ENCODE measurements around the gene PLEKHB1.

PLEKHB1 gene, protein sequence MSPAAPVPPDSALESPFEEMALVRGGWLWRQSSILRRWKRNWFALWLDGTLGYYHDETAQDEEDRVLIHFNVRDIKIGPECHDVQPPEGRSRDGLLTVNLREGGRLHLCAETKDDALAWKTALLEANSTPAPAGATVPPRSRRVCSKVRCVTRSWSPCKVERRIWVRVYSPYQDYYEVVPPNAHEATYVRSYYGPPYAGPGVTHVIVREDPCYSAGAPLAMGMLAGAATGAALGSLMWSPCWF
- 19.2 to 21.3 (median 19.5) reads per million in 3 donors for total RNA-seq

DNA sequence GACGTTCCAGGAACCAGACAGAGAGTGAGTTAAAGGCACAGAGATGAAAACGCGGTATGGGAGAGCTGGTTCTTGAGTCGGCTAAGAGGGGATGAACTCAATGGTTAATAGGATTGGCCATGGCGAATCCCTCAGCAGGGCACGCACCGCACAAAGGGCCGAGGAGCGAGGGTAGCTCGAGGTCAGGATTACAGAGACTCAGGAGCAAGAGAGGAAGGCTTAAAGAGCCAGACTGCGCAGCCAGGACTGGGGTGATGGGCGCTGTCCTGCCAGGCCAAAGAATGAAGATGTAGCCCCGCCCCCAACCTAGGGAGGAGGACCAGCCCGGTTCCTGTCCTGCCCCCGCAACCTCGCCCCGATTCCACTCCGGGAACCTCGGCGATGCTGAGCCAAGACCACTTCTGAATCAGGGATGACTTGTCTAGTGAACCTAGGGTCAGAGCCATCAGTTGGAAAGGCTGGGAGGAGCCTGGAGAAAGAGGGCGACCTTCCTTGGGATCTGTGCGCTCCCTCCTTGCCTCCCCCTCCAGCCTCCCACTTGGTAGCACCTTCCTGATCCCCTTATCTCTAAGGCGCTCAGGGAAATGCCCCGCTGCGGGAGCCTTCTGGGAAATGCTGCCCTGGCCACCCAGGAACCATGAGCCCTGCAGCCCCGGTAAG lies at the start of gene PLEKHB1:
PLEKHB1 (plus strand) TSS at position 610 of the 660 bp plus-strand sequence; CDS start at position 638, 28 bp downstream.
- Histone ChIP-seq H3K27ac (ENCODE audit: insufficient read depth, low read length, poor library complexity, severe bottlenecking) (no peak within 1 kb of the TSS), H3K4me3 (ENCODE audit: insufficient read depth, low read depth, low read length, poor library complexity, severe bottlenecking) (no peak within 1 kb of the TSS), H3K9me3 (ENCODE audit: control insufficient read depth, low read length) (no peaks in the 10 kb centered on the region), H3K4me1 (ENCODE audit: control insufficient read depth, insufficient read depth, low read length, poor library complexity, severe bottlenecking) (peaks cover 7% of the 10 kb centered on the region), H3K36me3 (ENCODE audit: control insufficient read depth, insufficient read depth, low read length) (no peaks in the 10 kb centered on the region), H3K27me3 (replicated peaks; ENCODE audit: control insufficient read depth, insufficient read depth, low read length, poor library complexity, severe bottlenecking) (no peaks in the 10 kb centered on the region)
- DNase-seq, result no peak

DNA sequence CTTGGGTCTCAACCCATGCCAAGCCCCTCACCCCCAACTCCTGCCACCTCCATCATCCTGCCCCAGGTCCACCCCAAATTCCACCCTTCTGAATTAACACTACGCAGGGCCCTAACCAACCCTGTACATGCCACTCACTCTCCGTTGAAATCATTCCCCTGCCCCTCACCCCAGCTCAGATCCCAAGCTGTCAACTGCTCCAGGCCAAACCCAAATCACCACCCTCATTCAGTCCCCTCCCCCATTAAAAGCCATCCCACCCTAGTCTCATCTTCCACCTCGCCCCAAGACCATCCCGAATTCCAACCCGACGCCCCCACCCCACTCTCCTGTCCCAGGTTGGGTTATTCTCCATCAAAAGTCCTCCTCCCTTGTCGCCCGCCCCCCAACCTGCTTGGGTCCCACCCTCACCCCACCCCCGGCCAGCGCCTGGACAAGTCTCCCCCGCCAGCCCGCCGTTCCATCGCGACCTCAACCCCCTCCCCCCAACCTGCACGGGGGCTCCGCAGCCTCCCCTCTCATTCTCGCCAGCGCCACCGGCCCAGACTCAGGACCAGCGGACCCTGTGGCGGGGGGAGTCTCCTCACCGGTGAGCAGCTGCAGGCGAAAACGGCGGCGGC lies 48.9 kb upstream of the PLEKHB1 start:
- H3K27ac ChIP-seq (ENCODE audit: insufficient read depth, low read length, poor library complexity, severe bottlenecking), result peak overlapping the region; percentile 80
- no peaks in the 10 kb centered on the region for H3K9me3 ChIP-seq (ENCODE audit: control insufficient read depth, low read length)
- DNase-seq, result no peak
- no peaks in the 10 kb centered on the region for H3K36me3 ChIP-seq (ENCODE audit: control insufficient read depth, insufficient read depth, low read length)
- H3K4me3 ChIP-seq (ENCODE audit: insufficient read depth, low read depth, low read length, poor library complexity, severe bottlenecking), result peak overlapping the region; percentile 80
- H3K27me3 ChIP-seq (replicated peaks; ENCODE audit: control insufficient read depth, insufficient read depth, low read length, poor library complexity, severe bottlenecking), result no peaks in the 10 kb centered on the region
- H3K4me1 ChIP-seq (ENCODE audit: control insufficient read depth, insufficient read depth, low read length, poor library complexity, severe bottlenecking), result peaks cover 11% of the 10 kb centered on the region

DNA sequence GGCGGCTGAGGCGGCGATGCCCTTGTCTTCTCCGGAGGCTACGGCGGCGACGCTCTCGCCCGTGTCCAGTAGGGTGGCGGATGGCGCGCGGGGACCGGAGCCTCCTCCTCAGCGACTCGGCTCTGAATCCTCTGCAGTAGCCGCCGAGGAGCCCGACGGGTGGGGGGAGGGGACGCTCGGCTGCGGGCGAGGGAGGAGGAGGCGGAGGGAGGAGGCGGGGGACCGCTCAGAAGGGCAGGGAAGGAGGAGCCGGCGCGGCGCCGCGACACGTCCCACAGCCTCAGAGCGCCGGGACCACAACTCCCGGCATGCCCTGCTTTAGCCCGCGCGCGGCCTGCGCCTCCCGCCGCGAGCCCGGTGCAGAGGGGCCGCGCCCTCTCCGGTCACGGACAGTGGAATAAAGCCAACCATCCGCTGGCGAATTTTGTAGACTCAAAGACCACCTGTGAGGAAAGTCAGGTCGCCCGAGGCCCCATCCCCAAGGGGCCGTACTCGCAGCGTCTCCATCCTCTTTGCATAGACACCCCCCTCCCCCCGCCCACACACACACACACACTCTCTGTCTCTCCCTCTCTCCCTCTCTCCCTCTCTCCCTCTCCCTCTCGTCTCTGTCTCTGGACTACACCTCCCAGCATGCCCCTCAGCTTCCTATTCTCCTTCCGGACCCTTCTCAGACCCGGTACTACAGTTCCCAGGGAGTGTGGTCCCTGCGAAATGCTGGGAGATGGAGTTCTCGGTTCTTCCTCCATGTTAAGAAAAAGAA lies 48.2 kb upstream of the PLEKHB1 start, which contains the start of gene FAM168A:
FAM168A (minus strand) TSS at position 157 of the 763 bp plus-strand sequence. CDS start 129,638 bp downstream, outside the sequence.
- peak; percentile 89 to 90 (median 90) for DNase-seq
- peak within 1 kb of the TSS; percentile 80 for H3K4me3 ChIP-seq (ENCODE audit: insufficient read depth, low read depth, low read length, poor library complexity, severe bottlenecking)
- peaks cover 11% of the 10 kb centered on the region for H3K4me1 ChIP-seq (ENCODE audit: control insufficient read depth, insufficient read depth, low read length, poor library complexity, severe bottlenecking)
- H3K27me3 ChIP-seq (replicated peaks; ENCODE audit: control insufficient read depth, insufficient read depth, low read length, poor library complexity, severe bottlenecking), result no peaks in the 10 kb centered on the region
- H3K27ac ChIP-seq (ENCODE audit: insufficient read depth, low read length, poor library complexity, severe bottlenecking), result peak within 1 kb of the TSS; percentile 80
- no peaks in the 10 kb centered on the region for H3K9me3 ChIP-seq (ENCODE audit: control insufficient read depth, low read length)
- no peaks in the 10 kb centered on the region for H3K36me3 ChIP-seq (ENCODE audit: control insufficient read depth, insufficient read depth, low read length)

DNA sequence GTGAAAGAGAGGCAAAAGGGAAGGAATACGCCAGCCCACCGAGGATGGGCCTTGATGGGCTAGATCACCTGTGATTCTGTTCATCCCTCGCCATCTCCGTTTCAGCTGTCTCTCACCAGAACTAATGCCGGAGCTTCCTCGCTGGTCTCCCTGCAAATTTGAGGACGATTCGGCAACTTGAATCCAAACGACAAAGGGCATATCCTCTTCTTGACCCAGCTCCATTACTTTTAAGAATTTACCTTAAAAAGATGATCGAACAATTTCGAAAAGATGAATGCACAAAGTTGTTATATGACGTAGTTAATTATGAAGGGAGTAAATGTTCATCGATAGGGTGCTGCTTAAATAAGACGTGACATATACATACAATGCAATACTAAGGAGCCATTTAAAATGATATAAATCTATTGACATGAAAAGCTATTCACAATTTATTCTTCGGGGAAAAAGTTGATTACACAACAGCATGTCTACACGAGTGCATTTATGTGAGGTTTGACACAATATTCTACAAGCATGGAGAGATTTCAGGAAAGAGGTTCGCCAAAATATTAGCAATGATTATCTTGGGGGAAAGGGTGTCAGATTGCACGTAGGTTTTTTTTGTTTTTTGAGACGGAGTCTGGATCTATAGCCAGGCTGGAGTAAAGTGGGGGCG lies 47.5 kb upstream of the PLEKHB1 start:
- Histone ChIP-seq H3K27ac (ENCODE audit: insufficient read depth, low read length, poor library complexity, severe bottlenecking) (peak overlapping the region; percentile 80), H3K9me3 (ENCODE audit: control insufficient read depth, low read length) (no peaks in the 10 kb centered on the region), H3K4me3 (ENCODE audit: insufficient read depth, low read depth, low read length, poor library complexity, severe bottlenecking) (peak overlapping the region; percentile 80), H3K27me3 (replicated peaks; ENCODE audit: control insufficient read depth, insufficient read depth, low read length, poor library complexity, severe bottlenecking) (no peaks in the 10 kb centered on the region), H3K36me3 (ENCODE audit: control insufficient read depth, insufficient read depth, low read length) (no peaks in the 10 kb centered on the region), H3K4me1 (ENCODE audit: control insufficient read depth, insufficient read depth, low read length, poor library complexity, severe bottlenecking) (peaks cover 11% of the 10 kb centered on the region)
- no peak for DNase-seq

DNA sequence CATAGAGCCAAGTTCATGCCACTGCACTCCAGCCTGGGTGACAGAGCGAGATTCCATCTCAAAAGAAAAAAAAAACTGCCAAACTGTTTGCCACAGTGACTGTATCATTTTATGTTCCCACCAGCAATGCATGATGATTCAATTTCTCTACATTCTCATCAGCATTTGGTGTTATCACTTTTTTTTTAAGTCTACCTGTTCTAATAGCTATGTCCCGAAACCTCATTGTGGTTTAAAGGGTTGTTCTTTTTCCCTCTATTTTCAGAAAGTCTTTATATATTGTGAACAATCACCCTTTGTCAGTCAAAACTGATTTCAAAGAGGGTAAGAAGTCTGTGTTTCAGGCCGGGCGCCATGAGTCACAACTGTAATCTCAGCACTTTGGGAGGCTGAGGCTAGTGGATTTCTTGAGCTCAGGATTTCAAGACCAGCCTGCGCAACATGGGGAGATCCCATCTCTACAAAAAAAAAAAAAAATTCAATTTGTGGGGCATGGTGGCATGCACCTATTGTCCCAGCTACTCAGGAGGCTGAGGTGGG lies 33.7 kb upstream of the PLEKHB1 start:
- no peak for DNase-seq
- Histone ChIP-seq H3K36me3 (ENCODE audit: control insufficient read depth, insufficient read depth, low read length) (no peaks in the 10 kb centered on the region), H3K4me1 (ENCODE audit: control insufficient read depth, insufficient read depth, low read length, poor library complexity, severe bottlenecking) (no peaks in the 10 kb centered on the region), H3K27me3 (replicated peaks; ENCODE audit: control insufficient read depth, insufficient read depth, low read length, poor library complexity, severe bottlenecking) (no peaks in the 10 kb centered on the region), H3K9me3 (ENCODE audit: control insufficient read depth, low read length) (no peaks in the 10 kb centered on the region), H3K4me3 (ENCODE audit: insufficient read depth, low read depth, low read length, poor library complexity, severe bottlenecking) (no peak overlapping the region), H3K27ac (ENCODE audit: insufficient read depth, low read length, poor library complexity, severe bottlenecking) (no peak overlapping the region)

DNA sequence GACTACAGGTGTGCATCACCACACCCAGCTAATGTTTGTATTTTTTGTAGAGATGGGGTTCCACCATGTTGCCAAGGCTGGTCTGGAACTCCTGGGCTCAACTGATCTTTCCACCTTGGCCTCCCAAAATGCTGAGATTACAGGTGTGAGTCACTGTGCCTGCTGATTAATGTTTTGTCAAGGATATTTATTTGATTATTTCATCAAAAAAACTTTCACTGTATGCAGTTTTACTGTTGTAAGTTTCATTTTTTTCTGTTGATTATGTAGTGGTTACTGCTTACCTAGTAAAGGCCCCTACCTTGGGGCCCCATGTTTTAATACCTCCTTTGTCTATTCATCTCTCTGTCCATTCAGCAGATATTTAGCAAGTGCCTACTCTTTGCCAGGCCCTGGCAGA lies 31.8 kb upstream of the PLEKHB1 start:
- no peaks in the 10 kb centered on the region for H3K4me1 ChIP-seq (ENCODE audit: control insufficient read depth, insufficient read depth, low read length, poor library complexity, severe bottlenecking)
- no peak for DNase-seq
- H3K36me3 ChIP-seq (ENCODE audit: control insufficient read depth, insufficient read depth, low read length), result no peaks in the 10 kb centered on the region
- no peak overlapping the region for H3K4me3 ChIP-seq (ENCODE audit: insufficient read depth, low read depth, low read length, poor library complexity, severe bottlenecking)
- H3K27me3 ChIP-seq (replicated peaks; ENCODE audit: control insufficient read depth, insufficient read depth, low read length, poor library complexity, severe bottlenecking), result no peaks in the 10 kb centered on the region
- no peaks in the 10 kb centered on the region for H3K9me3 ChIP-seq (ENCODE audit: control insufficient read depth, low read length)
- no peak overlapping the region for H3K27ac ChIP-seq (ENCODE audit: insufficient read depth, low read length, poor library complexity, severe bottlenecking)

DNA sequence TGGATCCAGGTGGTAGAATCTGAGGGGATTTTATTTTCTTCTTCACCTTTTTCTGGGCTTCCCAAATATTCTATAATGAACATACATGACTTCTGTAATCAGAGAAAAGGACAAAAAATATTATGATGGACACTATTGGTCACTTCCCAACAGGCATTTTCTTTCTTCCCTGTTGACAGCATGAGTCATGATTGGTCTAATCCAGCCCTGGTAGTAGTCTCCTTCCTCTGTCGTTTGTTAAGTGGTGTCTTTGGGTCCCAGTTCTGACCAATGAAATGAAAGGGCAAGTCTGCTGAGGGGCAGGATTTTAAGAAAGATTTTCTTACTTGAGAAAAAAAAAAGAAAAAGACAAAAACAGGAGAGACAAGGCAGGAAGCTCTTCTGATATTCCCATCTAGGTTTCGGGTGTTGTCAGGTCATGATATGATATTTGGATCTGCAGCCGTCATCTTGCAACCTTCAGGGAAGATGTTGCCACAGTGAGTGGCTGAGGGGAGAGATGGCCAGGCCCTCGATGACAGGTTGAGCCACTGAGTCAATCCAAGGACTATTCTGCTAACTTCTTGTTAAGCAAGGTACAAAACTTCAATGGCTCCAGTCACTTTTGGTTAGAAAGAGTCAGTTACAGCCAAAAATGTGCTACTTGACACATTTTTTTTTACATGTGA lies 23.3 kb upstream of the PLEKHB1 start:
- Histone ChIP-seq H3K4me3 (ENCODE audit: insufficient read depth, low read depth, low read length, poor library complexity, severe bottlenecking) (no peak overlapping the region), H3K4me1 (ENCODE audit: control insufficient read depth, insufficient read depth, low read length, poor library complexity, severe bottlenecking) (no peaks in the 10 kb centered on the region), H3K27ac (ENCODE audit: insufficient read depth, low read length, poor library complexity, severe bottlenecking) (no peak overlapping the region), H3K9me3 (ENCODE audit: control insufficient read depth, low read length) (no peaks in the 10 kb centered on the region), H3K36me3 (ENCODE audit: control insufficient read depth, insufficient read depth, low read length) (no peaks in the 10 kb centered on the region), H3K27me3 (replicated peaks; ENCODE audit: control insufficient read depth, insufficient read depth, low read length, poor library complexity, severe bottlenecking) (no peaks in the 10 kb centered on the region)
- DNase-seq, result no peak

DNA sequence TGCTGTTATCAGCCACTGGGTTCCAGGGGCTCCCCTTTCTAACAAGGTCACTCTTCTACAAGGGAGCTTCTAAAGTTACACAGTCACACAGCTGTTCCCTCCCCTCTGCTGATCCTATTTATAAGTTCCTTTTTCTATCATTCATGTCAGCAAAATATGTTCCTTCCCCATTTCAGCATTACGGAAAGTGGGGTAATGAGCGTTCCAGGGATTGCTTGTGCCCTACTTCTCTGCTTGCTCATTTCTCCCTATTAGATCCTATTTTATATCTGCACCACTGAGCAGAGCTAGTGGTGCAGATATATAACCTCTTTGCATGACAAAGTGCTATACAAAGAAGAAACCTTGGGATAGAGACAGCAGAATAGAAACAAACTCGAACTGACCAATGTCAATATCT lies 22.7 kb upstream of the PLEKHB1 start:
- Histone ChIP-seq H3K4me1 (ENCODE audit: control insufficient read depth, insufficient read depth, low read length, poor library complexity, severe bottlenecking) (no peaks in the 10 kb centered on the region), H3K4me3 (ENCODE audit: insufficient read depth, low read depth, low read length, poor library complexity, severe bottlenecking) (no peak overlapping the region), H3K27ac (ENCODE audit: insufficient read depth, low read length, poor library complexity, severe bottlenecking) (no peak overlapping the region), H3K27me3 (replicated peaks; ENCODE audit: control insufficient read depth, insufficient read depth, low read length, poor library complexity, severe bottlenecking) (no peaks in the 10 kb centered on the region), H3K9me3 (ENCODE audit: control insufficient read depth, low read length) (no peaks in the 10 kb centered on the region), H3K36me3 (ENCODE audit: control insufficient read depth, insufficient read depth, low read length) (no peaks in the 10 kb centered on the region)
- DNase-seq, result no peak

Measured in effector memory CD4-positive, alpha-beta T cell (primary cell).